NCI-H1105 (cell line): ENCODE measurements around the gene TLN1.

Source experiments
- DNase-seq: peaks from one replicate; lab custom pipeline; 2025; lab: John Stamatoyannopoulos, UW

The TLN1 gene

GRCh38 chr9:35686222-35687203 lies 45.5 kb downstream of the TLN1 start:
- no peak for DNase-seq

- no peak for DNase-seq
Observed at GRCh38 chr9:35685506-35685905, 46.5 kb downstream of the TLN1 start.

GRCh38 chr9:35684921-35685320 lies 47.1 kb downstream of the TLN1 start:
- DNase-seq, result no peak

GRCh38 chr9:35683323-35683722 lies 48.7 kb downstream of the TLN1 start:
- no peak for DNase-seq

- no peak for DNase-seq
Observed at GRCh38 chr9:35682520-35683315, 49.3 kb downstream of the TLN1 start.

- no peak for DNase-seq
Observed at GRCh38 chr9:35682051-35682450, 49.9 kb downstream of the TLN1 start.

- no peak for DNase-seq
Observed at GRCh38 chr9:35681341-35682002, 50.5 kb downstream of the TLN1 start.

- no peak for DNase-seq
Observed at GRCh38 chr9:35680331-35681105, 51.5 kb downstream of the TLN1 start.

GRCh38 chr9:35679766-35680330 lies 52.1 kb downstream of the TLN1 start:
- no peak for DNase-seq

GRCh38 chr9:35679091-35679490 lies 52.9 kb downstream of the TLN1 start:
- no peak for DNase-seq

GRCh38 chr9:35675732-35676392 lies 56.1 kb downstream of the TLN1 start:
- no peak for DNase-seq

- DNase-seq, result no peak
Observed at GRCh38 chr9:35675204-35675603, 56.8 kb downstream of the TLN1 start.

GRCh38 chr9:35674025-35674361 lies 58.0 kb downstream of the TLN1 start:
- no peak for DNase-seq

GRCh38 chr9:35673132-35674024 lies 58.6 kb downstream of the TLN1 start, which contains the start of gene CA9:
CA9 (plus strand) TSS chr9:35673928; CDS start chr9:35673960, 32 bp downstream.
- peak; percentile 86 for DNase-seq

GRCh38 chr9:35669331-35670145 lies 62.5 kb downstream of the TLN1 start:
- DNase-seq, result no peak

GRCh38 chr9:35667939-35668338 lies 64.1 kb downstream of the TLN1 start:
- DNase-seq, result no peak

GRCh38 chr9:35666549-35666948 lies 65.4 kb downstream of the TLN1 start:
- no peak for DNase-seq

- DNase-seq, result no peak
Observed at GRCh38 chr9:35666045-35666444, 66.0 kb downstream of the TLN1 start.

- DNase-seq, result no peak
Observed at GRCh38 chr9:35665471-35665818, 66.5 kb downstream of the TLN1 start.
